GM11168 (cell line): ENCODE results near the gene TCEANC.
"Not testable (repeated sequence)": the region's sequence is repeated elsewhere in the genome, so short reads cannot be mapped to it uniquely, and the experiment has no call there.

Experiments used
- in situ Hi-C: fragments of 300-500 bp; cut with MboI; formaldehyde crosslinking; loops from one replicate; pipeline ENCODE4 v1.12.0; 2022; ENCODE audit warnings: low sequenced_read_pairs; ENCODE audit not compliant: unreplicated experiment

The TCEANC gene

GRCh38 chrX:13652287-13652793 is 601 bp upstream of the TCEANC start:
- in situ Hi-C loops = no loop called here

DNA sequence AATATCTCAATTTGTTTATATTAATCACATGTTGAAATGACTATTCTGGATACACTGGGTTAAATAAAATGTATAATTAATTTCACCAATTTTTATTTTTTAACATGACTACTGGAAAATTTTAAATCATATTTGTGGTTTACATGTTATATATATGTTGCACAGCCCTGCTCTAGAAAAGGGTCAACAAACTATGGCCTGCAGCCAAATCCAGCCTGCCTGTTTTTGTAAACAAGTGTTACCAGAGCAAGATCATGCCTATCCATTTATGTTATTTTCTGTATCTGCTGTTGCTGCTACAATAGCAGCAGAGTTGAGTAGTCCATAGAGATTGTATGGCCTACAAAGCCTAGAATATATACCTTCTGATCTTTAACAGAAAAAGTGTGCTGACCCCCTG is 1.2 kb downstream of the TCEANC start:
- in situ Hi-C loops = no loop called here

- in situ Hi-C loops = loop anchor here (5.0 kb wide), 1 partner anchor 92 kb away; no protein-coding TSS in a partner anchor
Observed at GRCh38 chrX:13655674-13656073, 2.7 kb downstream of the TCEANC start.

GRCh38 chrX:13658602-13659001 is 5.7 kb downstream of the TCEANC start:
- in situ Hi-C loops = loop anchor here (5.0 kb wide), 1 partner anchor 89 kb away; no protein-coding TSS in a partner anchor

DNA sequence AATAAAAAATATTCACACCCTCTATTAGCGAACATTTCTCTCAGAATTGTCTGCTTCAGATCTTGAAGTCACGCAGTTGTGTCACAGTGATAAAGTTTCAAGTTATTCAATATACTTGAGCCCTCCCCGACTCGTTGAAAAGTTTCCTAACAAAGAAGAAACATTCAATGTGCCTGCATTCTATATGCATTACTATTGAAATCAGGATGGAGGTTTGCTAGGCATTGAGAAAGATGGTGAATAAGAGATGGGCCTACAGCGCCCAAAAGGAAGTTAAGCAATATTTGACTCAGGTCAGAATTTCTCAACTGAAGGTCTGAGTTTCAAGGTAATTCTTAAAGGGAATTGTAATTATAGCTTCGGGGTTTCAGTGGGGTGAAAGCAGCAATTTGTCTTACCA is 6.1 kb downstream of the TCEANC start:
- in situ Hi-C loops = loop anchor here (5.0 kb wide), 1 partner anchor 88 kb away; no protein-coding TSS in a partner anchor

GRCh38 chrX:13661735-13662288 is 8.9 kb downstream of the TCEANC start:
- in situ Hi-C loops = loop anchor here (10.0 kb wide), 1 partner anchor 373 kb away; no protein-coding TSS in a partner anchor

GRCh38 chrX:13662355-13662791 is 9.4 kb downstream of the TCEANC start:
- in situ Hi-C loops = loop anchor here (10.0 kb wide), 1 partner anchor 372 kb away; no protein-coding TSS in a partner anchor

DNA sequence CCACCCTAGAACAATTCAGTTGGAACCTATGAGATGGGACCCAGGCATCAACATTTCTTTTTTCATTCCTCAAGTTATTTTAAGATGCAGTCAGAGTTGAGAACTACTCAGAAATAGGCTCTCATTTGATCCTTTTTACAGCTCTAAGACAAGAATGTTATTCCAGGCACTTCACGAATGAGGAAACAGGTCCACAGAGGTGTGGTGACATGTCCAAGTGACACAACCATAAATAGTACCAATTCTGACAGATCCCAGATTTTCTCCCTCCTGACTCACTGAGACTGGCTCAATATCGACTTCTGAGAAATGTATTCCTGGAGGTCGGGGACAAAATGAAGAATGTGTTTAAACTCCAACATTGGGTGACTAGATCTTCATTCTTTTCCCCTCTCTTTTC is 11.1 kb downstream of the TCEANC start:
- in situ Hi-C loops = loop anchor here (10.0 kb wide), 1 partner anchor 371 kb away; no protein-coding TSS in a partner anchor

DNA sequence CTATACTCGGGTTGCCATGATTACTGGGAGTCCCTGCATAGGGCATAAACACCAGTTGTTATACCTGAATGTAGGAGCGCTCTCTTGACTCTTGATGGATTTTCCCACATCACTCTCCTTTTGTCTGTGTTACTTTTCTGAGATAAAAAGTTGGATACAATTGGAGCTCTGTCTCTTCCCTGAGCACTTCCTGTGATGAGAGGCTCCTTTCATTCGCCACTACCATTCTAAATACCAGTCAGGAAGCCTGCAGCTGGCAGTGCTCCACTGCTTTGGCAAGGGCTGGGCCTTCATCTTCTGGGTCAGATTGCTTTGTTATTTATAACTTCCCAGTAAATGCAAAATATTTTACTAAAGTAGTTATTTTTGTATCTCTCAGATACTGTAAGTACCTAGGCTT is 13.9 kb downstream of the TCEANC start:
- in situ Hi-C loops = loop anchor here (10.0 kb wide), 1 partner anchor 368 kb away; no protein-coding TSS in a partner anchor

DNA sequence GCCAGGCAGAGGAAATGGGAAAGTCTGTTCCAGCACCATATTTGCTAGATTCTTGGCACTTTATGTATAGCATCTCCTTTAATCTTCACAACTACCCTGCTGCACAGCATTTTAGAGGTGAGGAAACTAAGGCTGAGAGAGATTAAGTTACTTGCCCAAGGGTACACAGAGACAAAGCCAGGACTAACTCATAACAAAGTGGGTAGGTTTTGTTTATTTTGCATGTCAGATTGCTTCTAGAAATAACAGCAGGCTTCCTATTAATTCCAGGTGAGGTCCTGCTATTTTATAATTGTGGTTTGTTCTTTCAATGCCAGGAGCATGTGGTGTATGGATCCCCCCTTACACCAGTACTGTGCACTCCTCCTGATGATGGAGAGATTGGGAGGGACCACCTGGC is 15.0 kb downstream of the TCEANC start:
- in situ Hi-C loops = loop anchor here (10.0 kb wide), 1 partner anchor 367 kb away; no protein-coding TSS in a partner anchor

- in situ Hi-C loops = loop anchor here (10.0 kb wide), 1 partner anchor 366 kb away; no protein-coding TSS in a partner anchor
Observed at GRCh38 chrX:13669246-13669737, 16.4 kb downstream of the TCEANC start.

GRCh38 chrX:13669755-13670154 is 16.8 kb downstream of the TCEANC start:
- in situ Hi-C loops = loop anchor here (10.0 kb wide), 1 partner anchor 365 kb away; no protein-coding TSS in a partner anchor

- in situ Hi-C loops = no loop called here
Observed at GRCh38 chrX:13670197-13670596, 17.3 kb downstream of the TCEANC start.

DNA sequence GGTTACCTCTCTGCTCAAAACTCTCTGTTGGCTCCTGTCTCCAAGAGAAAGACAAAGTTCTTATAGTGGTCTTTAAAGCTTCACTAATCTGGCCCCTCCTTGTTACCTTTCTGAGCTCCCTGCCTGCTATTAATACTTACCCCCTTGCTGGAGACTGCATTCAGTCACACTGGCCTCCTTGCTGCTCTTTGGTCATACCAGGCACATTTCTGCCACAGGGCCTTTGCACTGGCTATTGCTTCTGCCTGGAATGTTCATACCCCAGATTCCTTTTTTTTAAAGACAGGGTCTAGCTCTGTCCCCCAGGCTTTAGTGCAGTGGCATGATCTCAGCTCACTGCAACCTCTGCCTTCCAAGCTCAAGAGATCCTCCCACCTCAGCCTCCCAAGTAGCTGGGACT is 20.1 kb downstream of the TCEANC start:
- in situ Hi-C loops = no loop called here

DNA sequence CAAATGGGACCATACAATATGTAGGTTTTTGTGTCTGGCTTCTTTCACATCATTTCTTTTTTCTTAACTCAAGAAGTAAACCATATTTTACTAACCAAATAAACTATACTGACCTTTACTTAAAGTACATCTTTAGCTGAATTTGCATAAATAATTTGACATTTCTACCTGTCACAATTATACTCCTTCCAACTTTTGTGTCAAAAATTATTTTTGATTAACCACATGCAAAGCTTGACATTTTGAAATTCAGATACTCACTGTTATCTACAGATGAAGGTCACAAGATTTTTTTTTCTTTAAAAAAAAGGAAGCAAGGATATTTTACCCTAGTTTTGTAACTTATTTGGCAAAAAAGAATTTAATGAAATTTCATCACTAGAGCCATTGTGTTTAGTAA is 23.9 kb downstream of the TCEANC start:
- in situ Hi-C loops = no loop called here

- in situ Hi-C loops = not testable (repeated sequence)
Observed at GRCh38 chrX:13679700-13680099, 26.8 kb downstream of the TCEANC start.

DNA sequence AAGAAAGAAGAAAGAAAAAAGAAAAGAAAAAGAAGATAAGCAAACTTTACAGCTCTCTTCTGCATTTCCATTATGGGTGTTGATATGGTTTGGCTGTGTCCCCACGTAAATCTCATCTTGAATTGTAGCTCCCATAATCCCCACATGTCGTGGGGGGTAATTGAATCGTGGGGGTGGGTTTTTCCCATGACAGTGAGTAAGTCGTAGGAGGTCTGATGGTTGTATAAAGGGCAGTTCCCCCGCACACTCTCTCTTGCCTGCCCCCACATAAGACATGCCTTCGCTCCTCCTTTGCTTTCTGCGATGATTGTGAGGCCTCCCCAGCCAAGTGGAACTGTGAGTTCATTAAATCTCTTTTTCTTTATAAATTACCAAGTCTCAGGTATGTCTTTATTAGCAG is 28.7 kb downstream of the TCEANC start:
- in situ Hi-C loops = no loop called here

GRCh38 chrX:13684361-13684760 is 31.4 kb downstream of the TCEANC start:
- in situ Hi-C loops = no loop called here

- in situ Hi-C loops = no loop called here
Observed at GRCh38 chrX:13685126-13685763, 32.3 kb downstream of the TCEANC start.

DNA sequence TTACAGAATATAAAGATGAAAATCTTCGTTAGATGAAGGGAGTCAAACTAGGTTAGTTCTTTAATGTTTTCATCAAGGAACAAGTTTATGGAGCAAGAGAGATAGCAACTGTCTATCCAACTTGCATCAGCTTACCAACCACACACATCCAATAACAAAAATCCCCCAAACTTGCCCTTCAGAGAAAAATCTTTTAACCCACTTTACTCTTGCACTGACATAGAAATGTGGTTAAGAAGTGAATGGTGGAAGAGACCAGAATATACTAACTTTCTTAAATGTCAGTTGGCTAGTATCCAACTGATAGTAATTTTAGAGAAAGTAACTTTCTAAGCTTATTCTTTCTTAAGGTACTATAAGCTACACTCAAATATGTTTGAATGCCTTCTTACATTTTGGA is 34.3 kb downstream of the TCEANC start:
- in situ Hi-C loops = no loop called here

- in situ Hi-C loops = no loop called here
Observed at GRCh38 chrX:13688384-13688957, 35.5 kb downstream of the TCEANC start.
